ENCODE data around the gene PLK5. TPM values are rescaled to one million over a fixed set of nuclear protein-coding genes. Genes with fewer than 3 reads are reported as not detected.
A peak's percentile ranks its signal among the peaks of the same experiment; 100 is the strongest.
"Not testable (repeated sequence)": the region's sequence is repeated elsewhere in the genome, so short reads cannot be mapped to it uniquely, and the experiment has no call there.

PLK5 gene
- total RNA-seq: not detected in 2 replicates

DNA sequence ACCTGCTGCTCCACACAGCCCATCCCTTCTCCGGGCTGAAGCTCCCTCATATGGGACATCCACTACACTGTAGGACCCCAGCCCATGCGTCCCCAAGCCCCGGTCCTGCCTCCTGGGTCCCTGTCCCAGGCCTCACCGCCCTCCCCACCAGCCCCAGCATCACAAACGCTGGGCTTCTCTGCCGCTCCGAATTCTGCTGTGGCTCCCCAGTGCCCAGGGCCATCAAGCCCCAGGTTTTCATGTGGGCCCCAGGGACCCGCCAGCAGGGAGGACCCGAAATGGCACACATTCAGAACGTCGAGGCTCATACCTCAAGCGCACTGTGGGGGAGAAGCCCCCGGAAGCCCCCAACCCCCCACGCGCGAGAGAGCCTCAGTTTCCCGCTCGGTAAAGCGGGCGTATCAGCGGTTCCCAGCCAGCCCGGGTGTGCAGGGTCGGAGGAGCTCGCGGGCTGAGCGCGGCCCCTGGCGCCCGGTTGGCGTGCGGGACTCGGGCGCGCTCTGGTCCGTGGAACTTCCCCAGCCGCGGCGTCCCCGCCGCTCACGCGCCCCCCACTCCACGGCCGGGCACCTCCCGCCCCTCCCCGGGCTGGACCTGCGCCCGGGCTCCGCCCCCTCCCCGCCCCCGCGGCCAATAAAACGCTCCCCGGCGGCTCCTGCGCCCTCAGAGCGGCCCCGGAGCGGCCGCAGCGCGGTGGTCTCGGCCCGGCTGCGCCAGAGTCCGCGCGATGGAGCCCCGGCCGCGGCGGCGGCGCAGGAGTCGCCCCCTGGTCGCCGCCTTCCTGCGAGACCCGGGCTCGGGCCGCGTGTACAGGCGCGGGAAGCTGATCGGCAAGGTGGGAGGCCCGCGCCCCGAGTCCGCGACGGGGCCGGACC lies at the start of gene PLK5:
Gene PLK5, plus strand, starts transcription at position 666 of the 875 bp plus-strand sequence. CDS start 2,920 bp downstream, outside the sequence.
- no peak for DNase-seq (ENCODE audit: low read depth)

DNA sequence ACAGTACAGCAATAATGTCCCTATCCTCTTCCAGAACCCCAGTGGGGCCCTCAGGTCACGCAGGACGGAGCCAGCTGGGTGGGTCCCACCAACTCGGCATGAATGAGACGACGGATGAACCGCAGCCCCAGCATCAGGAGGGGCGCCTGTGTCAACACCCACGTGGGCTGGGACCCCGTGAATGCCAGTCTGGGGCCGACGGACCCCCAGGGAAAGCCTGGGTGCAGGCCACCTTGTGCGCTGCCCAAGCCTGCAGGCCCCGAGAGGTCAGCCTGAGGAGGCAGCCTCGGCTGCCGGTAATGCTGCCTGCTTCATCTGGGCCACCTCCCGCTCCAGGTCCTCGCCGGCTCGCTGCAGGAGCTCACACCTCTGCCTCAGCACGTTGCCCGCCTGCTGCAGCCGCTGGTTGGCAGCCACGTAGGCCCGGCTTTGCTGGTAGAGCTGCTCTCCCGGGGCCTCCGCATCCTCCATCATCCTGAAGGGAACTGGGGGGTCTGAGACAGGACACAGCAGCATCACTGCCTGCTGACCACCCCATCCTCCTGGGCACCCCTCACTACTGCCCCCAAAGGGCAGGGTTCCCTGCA lies 49.0 kb upstream of the PLK5 start:
- no peak for DNase-seq (ENCODE audit: low read depth)

- DNase-seq (ENCODE audit: low read depth): no peak
Observed at GRCh38 chr19:1475751-1476437, 48.0 kb upstream of the PLK5 start.

DNA sequence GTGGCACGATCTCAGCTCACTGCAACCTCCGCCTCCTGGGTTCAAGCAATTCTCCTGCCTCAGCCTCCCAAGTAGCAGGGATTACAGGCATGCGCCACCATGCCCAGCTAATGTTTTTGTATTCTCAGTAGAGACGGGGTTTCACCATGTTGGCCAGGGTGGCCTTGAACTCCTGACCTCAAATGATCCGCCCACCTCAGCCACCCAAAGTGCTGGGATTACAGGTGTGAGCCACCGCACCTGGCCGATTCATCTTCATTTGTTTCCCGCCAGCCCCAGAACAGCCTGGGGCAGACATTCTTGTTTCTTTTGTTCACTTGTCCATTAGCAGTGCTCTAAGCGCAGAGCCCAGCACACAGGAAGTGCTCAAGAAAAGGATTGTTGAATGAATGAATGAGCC lies 46.8 kb upstream of the PLK5 start:
- not testable (repeated sequence) for DNase-seq (ENCODE audit: low read depth)

DNA sequence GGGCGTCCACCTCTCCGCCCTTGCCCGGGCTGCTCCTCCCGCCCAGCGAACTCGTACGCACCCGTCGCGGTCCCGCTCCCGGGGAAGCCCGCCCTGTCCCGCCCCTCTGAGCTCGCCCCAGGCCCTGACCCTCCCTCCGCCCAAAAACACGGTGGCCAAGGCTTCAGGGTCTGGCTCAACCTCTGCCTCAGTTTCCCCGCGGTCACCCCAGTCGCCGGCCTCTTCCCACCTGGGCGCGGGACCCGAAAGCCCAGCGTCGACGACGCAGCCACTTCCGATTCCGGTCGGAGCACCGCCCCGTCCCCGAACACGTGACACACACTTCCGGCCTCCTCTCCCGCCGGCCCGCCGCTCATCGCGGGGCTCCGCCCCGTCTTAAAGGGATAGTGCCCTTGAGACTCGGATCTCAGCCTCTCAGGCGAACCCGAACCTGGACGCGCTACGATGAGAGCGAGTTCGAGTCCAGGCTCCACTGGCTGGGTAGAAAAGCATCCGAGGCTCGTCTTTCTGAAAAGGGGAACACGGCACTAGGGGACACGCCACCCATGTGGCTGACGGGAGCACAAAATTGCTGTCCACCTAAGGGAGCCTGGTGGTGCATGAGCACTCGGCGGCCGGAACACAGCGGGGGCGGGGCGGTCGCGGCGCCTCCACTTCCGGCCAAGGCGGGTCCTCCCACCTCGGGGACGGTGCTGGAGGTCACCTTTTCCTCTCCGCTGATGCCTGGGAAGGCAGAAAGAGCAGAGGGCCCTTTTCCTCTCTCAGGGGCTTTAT lies 44.8 kb upstream of the PLK5 start, which contains the start of gene C19orf25:
Gene C19orf25, minus strand, starts transcription at position 282 of the 774 bp plus-strand sequence. CDS start 312 bp downstream, outside the sequence.
- DNase-seq (ENCODE audit: low read depth): peak; percentile 82

- no peak for DNase-seq (ENCODE audit: low read depth)
Observed at GRCh38 chr19:1481224-1481892, 42.5 kb upstream of the PLK5 start.

GRCh38 chr19:1481893-1482360 lies 42.0 kb upstream of the PLK5 start:
- DNase-seq (ENCODE audit: low read depth): no peak

DNA sequence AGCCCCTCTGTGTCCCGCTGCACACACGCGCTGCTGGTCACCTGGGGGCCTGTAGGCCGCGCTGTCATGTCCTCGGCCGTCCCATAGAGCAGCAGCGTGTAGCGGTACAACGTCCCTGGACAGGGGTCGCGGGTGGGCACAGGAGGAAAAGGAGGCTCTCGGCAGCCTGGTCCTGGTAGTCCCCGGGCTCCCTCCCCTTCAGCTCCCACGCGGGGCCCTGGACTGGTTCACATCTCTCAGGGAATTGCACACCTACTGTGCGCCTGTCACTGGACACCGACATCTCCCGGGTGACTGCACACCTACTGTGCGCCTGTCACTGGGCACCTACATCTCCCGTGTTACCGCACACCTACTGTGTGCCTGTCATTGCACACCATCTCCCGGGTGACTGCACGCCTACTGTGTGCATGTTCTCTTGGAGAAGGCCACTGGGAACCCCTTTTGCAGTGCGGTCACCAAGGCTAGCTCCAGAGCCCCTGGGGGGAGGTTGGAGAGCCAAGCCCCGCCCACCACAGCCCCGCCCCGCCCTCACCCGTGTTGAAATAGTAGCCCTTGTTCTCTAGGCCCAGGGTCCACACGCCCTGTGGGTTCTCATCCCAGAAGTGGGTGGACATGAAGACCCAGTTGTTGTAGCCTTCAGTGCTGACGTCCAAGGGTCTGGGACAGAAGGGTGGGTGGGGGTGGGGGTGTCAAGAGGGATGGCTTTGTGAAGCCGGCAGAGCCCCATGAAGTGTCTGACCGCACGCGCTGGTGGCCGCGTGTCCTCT lies 41.3 kb upstream of the PLK5 start:
- DNase-seq (ENCODE audit: low read depth): no peak

GRCh38 chr19:1483131-1483978 lies 40.5 kb upstream of the PLK5 start:
- DNase-seq (ENCODE audit: low read depth): no peak

DNA sequence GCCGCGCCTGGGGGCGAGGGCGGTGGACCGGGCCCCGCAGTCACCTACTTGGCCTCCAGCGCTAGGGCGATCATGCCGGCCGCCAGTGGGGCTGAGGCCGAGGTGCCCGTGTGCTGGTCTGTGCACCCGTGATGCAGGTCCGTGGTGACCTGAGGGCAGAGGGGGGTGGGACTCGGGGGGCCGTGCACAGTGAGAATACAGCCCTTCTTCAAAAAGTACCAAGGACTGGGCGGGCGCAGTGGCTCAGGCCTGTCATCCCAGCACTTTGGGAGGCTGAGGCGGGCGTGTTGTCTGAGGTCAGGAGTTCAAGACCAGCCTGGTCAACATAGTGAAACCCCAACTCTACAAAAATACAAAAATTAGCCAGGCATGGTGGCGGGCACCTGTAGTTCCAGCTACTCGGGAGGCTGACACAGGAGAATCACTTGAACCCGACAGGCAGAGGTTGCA lies 39.9 kb upstream of the PLK5 start:
- DNase-seq (ENCODE audit: low read depth): no peak

GRCh38 chr19:1486720-1487575 lies 36.9 kb upstream of the PLK5 start:
- DNase-seq (ENCODE audit: low read depth): no peak

GRCh38 chr19:1487576-1488281 lies 36.1 kb upstream of the PLK5 start:
- DNase-seq (ENCODE audit: low read depth): no peak

GRCh38 chr19:1488282-1488601 lies 35.6 kb upstream of the PLK5 start:
- no peak for DNase-seq (ENCODE audit: low read depth)

- DNase-seq (ENCODE audit: low read depth): no peak
Observed at GRCh38 chr19:1489463-1490310, 34.2 kb upstream of the PLK5 start.

DNA sequence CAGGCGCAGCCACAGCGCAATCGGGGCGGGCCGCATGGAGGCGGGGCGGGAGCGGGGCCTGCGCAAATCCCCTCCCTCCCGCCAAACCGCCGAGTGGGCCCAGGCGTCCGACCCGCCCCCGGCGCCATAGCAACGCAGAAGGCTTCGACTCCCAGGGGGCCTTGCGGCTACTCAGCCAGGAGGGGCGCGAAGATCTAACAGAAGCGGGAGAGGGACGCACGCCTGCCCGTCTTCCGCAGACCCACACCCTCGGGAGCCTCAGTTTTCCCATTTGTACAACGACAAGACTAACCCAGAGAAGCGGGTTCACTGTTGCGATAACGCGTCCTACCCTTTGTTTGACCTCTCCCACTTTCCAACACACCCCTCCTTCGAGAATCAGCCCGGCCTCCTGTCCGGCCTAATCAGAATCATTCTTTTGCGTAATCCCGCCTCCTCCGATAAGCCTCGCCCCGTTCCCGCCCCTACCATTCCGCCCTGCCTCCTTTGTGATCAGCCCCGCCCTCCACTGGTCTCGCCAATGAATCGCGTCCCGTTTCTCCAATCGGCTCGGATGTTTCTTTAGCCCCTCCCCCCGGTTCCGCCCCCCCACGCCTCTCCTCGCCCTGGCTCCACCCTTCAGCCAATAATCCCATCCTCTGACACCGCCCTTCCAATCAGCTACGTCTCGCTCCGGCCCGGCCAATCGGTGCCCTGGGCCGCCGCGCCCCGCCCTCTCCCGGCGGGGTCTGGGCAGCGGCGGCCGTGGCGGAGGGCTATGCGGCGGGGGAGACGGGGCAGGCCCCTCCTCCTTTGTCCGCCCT lies 33.4 kb upstream of the PLK5 start, which contains the start of gene PCSK4:
Gene PCSK4, minus strand, starts transcription at position 40 of the 803 bp plus-strand sequence. Its CDS starts 4 bp downstream, at position 36.
- DNase-seq (ENCODE audit: low read depth): peak; percentile 93
